H1 (cell line): ENCODE measurements around the gene ADAMTS3. TPM values are rescaled to one million over a fixed set of nuclear protein-coding genes. Genes with fewer than 3 reads are reported as not detected.
A peak's percentile ranks its signal among the peaks of the same experiment; 100 is the strongest.

Experiments used
- CTCF ChIA-PET: fragments of 300-600 bp; sonication (Branson Sonifier 250); formaldehyde crosslinking; loops from one replicate; lab custom pipeline; 2021; ENCODE audit not compliant: partially characterized antibody; lab: Charles Lee
- POLR2A ChIA-PET: fragments of 300-600 bp; sonication (Branson Sonifier 250); formaldehyde crosslinking; loops from one replicate; lab custom pipeline; 2021; ENCODE audit warnings: inconsistent platforms; ENCODE audit not compliant: partially characterized antibody; lab: Charles Lee
- DNase-seq, 2 experiments: peaks; one replicate each; pipeline versions ENCODE4 v3.0.0 to v3.0.0-alpha.2; 2010 to 2022; ENCODE audit warnings: low spot score in 2 of 2, low read depth in 1 of 2, mixed read lengths in 1 of 2
- FAIRE-seq: peaks from 2 replicates; lab custom pipeline; 2011; peaks lifted over from hg19 to GRCh38; lab: Jason Lieb, UNC
- H2AFZ ChIP-seq: 2 replicates; pipeline ENCODE4 v1.8.1; 2012; ENCODE audit warnings: low read length, inconsistent platforms
- H2AK5ac ChIP-seq: 2 replicates; pipeline ENCODE4 v1.6.1; 2013; ENCODE audit warnings: low read depth, low read length
- H2BK120ac ChIP-seq: replicated peaks from 2 replicates; pipeline ENCODE3; 2013; ENCODE audit warnings: low read depth, low read length, inconsistent platforms
- H2BK12ac ChIP-seq: 2 replicates; pipeline ENCODE4 v1.6.1; 2013; ENCODE audit warnings: low read depth, low read length
- H2BK15ac ChIP-seq: 2 replicates; pipeline ENCODE4 v1.6.1; 2013; ENCODE audit warnings: low read length
- H2BK20ac ChIP-seq: 2 replicates; pipeline ENCODE4 v1.6.1; 2013; ENCODE audit warnings: low read length
- H2BK5ac ChIP-seq: 2 replicates; pipeline ENCODE4 v1.6.1; 2013; ENCODE audit warnings: low read depth, low read length
- H3K14ac ChIP-seq: 2 replicates; pipeline ENCODE4 v1.6.1; 2013; ENCODE audit warnings: inconsistent platforms; ENCODE audit not compliant: insufficient read length
- H3K18ac ChIP-seq: 2 replicates; pipeline ENCODE4 v1.6.1; 2013; ENCODE audit warnings: low read length; ENCODE audit errors: extremely low read depth
- H3K23ac ChIP-seq: 2 replicates; pipeline ENCODE4 v1.6.1; 2013; ENCODE audit warnings: inconsistent platforms; ENCODE audit not compliant: insufficient read length
- H3K23me2 ChIP-seq: 2 replicates; pipeline ENCODE4 v1.6.1; 2013; ENCODE audit warnings: low read depth, low read length
- H3K27ac ChIP-seq: 2 replicates; pipeline ENCODE4 v1.6.1; 2011; ENCODE audit warnings: low read depth, low read length, inconsistent platforms
- H3K27me3 ChIP-seq, 4 experiments: replicated peaks in 1 of 4; 1 replicate in 1 of 4; 2 replicates in 3 of 4; pipeline versions ENCODE4 v1.6.1 to v1.8.1; 2011 to 2013; ENCODE audit warnings: low read length in 3 of 4, mild to moderate bottlenecking in 3 of 4, inconsistent platforms in 2 of 4, mixed read lengths in 2 of 4, moderate library complexity in 1 of 4; ENCODE audit not compliant: control insufficient read depth in 3 of 4, insufficient read depth in 3 of 4; ENCODE audit errors: extremely low read depth in 1 of 4
- H3K36me3 ChIP-seq, 4 experiments: 2 replicates each; pipeline versions ENCODE4 v1.6.1 to v1.8.1; 2011 to 2013; ENCODE audit warnings: mild to moderate bottlenecking in 4 of 4, low read length in 3 of 4, moderate library complexity in 2 of 4, control low read depth in 1 of 4, inconsistent platforms in 1 of 4; ENCODE audit not compliant: insufficient read depth in 4 of 4, control insufficient read depth in 2 of 4
- H3K4ac ChIP-seq: replicated peaks from 2 replicates; pipeline ENCODE3; 2013; ENCODE audit warnings: low read length, low read depth, mixed read lengths, inconsistent platforms; ENCODE audit not compliant: insufficient read length
- H3K4me1 ChIP-seq, 4 experiments: replicated peaks in 1 of 4; 1 replicate in 1 of 4; 2 replicates in 3 of 4; pipeline versions ENCODE4 v1.6.1 to v1.8.1; 2011 to 2013; ENCODE audit warnings: low read length in 3 of 4, inconsistent platforms in 2 of 4, mixed read lengths in 1 of 4; ENCODE audit not compliant: insufficient read depth in 4 of 4, control insufficient read depth in 3 of 4
- H3K4me2 ChIP-seq, 2 experiments: 2 replicates each; pipeline versions ENCODE4 v1.6.1 to v1.8.1; 2011 to 2013; ENCODE audit warnings: low read depth in 2 of 2, low read length in 2 of 2, control low read depth in 1 of 2, inconsistent platforms in 1 of 2, mild to moderate bottlenecking in 1 of 2; ENCODE audit not compliant: insufficient read depth in 1 of 2
- H3K4me3 ChIP-seq, 4 experiments: fragments of 200-600, 300-600 bp in 1 of 4; sonication (generic), shearing (Covaris generic), sonication (Bioruptor Twin) in 1 of 4; 2 replicates each; pipeline versions ENCODE4 v1.5.1 to v1.8.1; 2011 to 2016; ENCODE audit warnings: low read length in 4 of 4, low read depth in 3 of 4, control low read depth in 2 of 4, inconsistent platforms in 2 of 4, mild to moderate bottlenecking in 2 of 4, mixed read lengths in 1 of 4, moderate library complexity in 1 of 4; ENCODE audit not compliant: insufficient read depth in 2 of 4; ENCODE audit errors: extremely low read depth in 1 of 4
- H3K56ac ChIP-seq: replicated peaks from 2 replicates; pipeline ENCODE3; 2013; ENCODE audit warnings: low read depth, mild to moderate bottlenecking, mixed read lengths, low read length, inconsistent platforms; ENCODE audit not compliant: insufficient read length
- H3K79me1 ChIP-seq: 2 replicates; pipeline ENCODE4 v1.6.1; 2013; ENCODE audit warnings: low read depth, low read length, control low read depth
- H3K79me2 ChIP-seq, 2 experiments: 2 replicates each; pipeline versions ENCODE4 v1.6.1 to v1.8.1; 2012 to 2013; ENCODE audit warnings: low read length in 2 of 2, mild to moderate bottlenecking in 2 of 2, inconsistent platforms in 1 of 2; ENCODE audit not compliant: insufficient read depth in 2 of 2, control insufficient read depth in 1 of 2
- H3K9ac ChIP-seq, 4 experiments: replicated peaks in 1 of 4; 1 replicate in 1 of 4; 2 replicates in 3 of 4; pipeline versions ENCODE4 v1.6.1 to v1.8.1; 2011 to 2013; ENCODE audit warnings: low read depth in 3 of 4, low read length in 3 of 4, control low read depth in 2 of 4, mild to moderate bottlenecking in 2 of 4, moderate library complexity in 2 of 4, inconsistent platforms in 1 of 4; ENCODE audit errors: extremely low read depth in 1 of 4
- H3K9me3 ChIP-seq, 2 experiments: 2 replicates each; pipeline versions ENCODE4 v1.6.1 to v1.8.1; 2012 to 2013; ENCODE audit warnings: mild to moderate bottlenecking in 2 of 2, moderate library complexity in 2 of 2, control low read depth in 1 of 2, inconsistent platforms in 1 of 2, low read depth in 1 of 2, low read length in 1 of 2, mixed read lengths in 1 of 2; ENCODE audit not compliant: insufficient read depth in 2 of 2
- H4K20me1 ChIP-seq, 2 experiments: replicated peaks in 1 of 2; 2 replicates each; pipeline versions ENCODE3 to v1.8.1; 2011 to 2013; ENCODE audit warnings: inconsistent platforms in 2 of 2, low read length in 2 of 2, mild to moderate bottlenecking in 1 of 2; ENCODE audit not compliant: insufficient read depth in 2 of 2, control insufficient read depth in 1 of 2
- H4K5ac ChIP-seq: 2 replicates; pipeline ENCODE4 v1.6.1; 2013; ENCODE audit warnings: low read length, low read depth, mixed read lengths, inconsistent platforms; ENCODE audit not compliant: insufficient read length
- H4K8ac ChIP-seq: 2 replicates; pipeline ENCODE4 v1.8.0; 2013; ENCODE audit warnings: mild to moderate bottlenecking, moderate library complexity, low read length, inconsistent platforms; ENCODE audit not compliant: insufficient read depth; ENCODE audit errors: extremely low read depth
- H4K91ac ChIP-seq: replicated peaks from 2 replicates; pipeline ENCODE3; 2013; ENCODE audit warnings: low read length, mixed read lengths, inconsistent platforms; ENCODE audit not compliant: insufficient read length
- EZH2 ChIP-seq: fragments of 200-600 bp; sonication (generic); IDR thresholded peaks from 2 replicates; pipeline ENCODE4 v1.7.1; 2012; ENCODE audit warnings: low read depth, mild to moderate bottlenecking, moderate library complexity, low read length, inconsistent platforms; ENCODE audit not compliant: severe bottlenecking
- FOSL1 ChIP-seq: IDR thresholded peaks from 2 replicates; pipeline ENCODE4 v1.6.1; 2011; ENCODE audit warnings: mild to moderate bottlenecking, low read depth, low read length, moderate library complexity; ENCODE audit not compliant: insufficient read depth
- HDAC6 ChIP-seq: IDR thresholded peaks from one replicate; pipeline ENCODE4 v1.7.1; 2012; ENCODE audit warnings: low read depth, mild to moderate bottlenecking, inconsistent platforms, low read length, moderate library complexity
- WGBS, 2 experiments: shearing (Covaris generic) in 1 of 2; methylation state at CpG; one replicate each; pipeline versions ENCODE4 v1.1.6 to v1.1.7; 2013 to 2015; ENCODE audit warnings: low lambda C conversion rate in 2 of 2, mixed read lengths in 2 of 2, inconsistent platforms in 1 of 2, low coverage in 1 of 2, missing lambda C conversion rate in 1 of 2; ENCODE audit not compliant: insufficient replicate concordance in 2 of 2, insufficient coverage in 1 of 2, insufficient read length in 1 of 2; ENCODE audit errors: extremely low coverage in 1 of 2, missing lambda C conversion rate in 1 of 2; 5-methylcytosine and 5-hydroxymethylcytosine counted together
- polyA plus RNA-seq, 7 experiments: library from polyadenylated mRNA; depleted of rRNA in 3 of 7; stranded (reverse) in 5 of 7; unstranded in 2 of 7; fragments of >200 nt in 5 of 7; fragments of 200-250 nt in 2 of 7; gene quantifications; 1 replicate in 5 of 7; 2 replicates in 1 of 7; 4 replicates in 1 of 7; pipeline versions ENCODE4 v1.2.1 to v1.2.3, GENCODE V29; 2011 to 2013; ENCODE audit warnings: missing spikeins in 2 of 7, mixed read lengths in 2 of 7
- total RNA-seq: library from RNA; stranded (reverse); fragmentation: NEBNext Ultra II Directional; extraction: Animal tissue kit (Norgen Biotek cat#: 25700); gene quantifications from 2 replicates; pipeline ENCODE4 v1.2.1, GENCODE V29; 2021

The ADAMTS3 gene
- total and polyA plus RNA-seq, 2 of the 8 experiments (the other 6 are each of a cell fraction or from before 2014, with no cell fraction given), result 1.3 to 3.4 TPM

- TF ChIP-seq FOSL1 (no peak), EZH2 (no peak), HDAC6 (no peak)
- Histone ChIP-seq H3K4me1 (no peaks in the 10 kb centered on the region), H3K9ac (no peak overlapping the region), H3K36me3 (no peaks in the 10 kb centered on the region), H4K91ac (no peak overlapping the region), H4K8ac (no peak overlapping the region), H3K18ac (no peak overlapping the region), H3K56ac (no peak overlapping the region), H3K27me3 (no peaks in the 10 kb centered on the region), H4K5ac (no peak overlapping the region), H3K23me2 (no peaks in the 10 kb centered on the region), H2AFZ (peak overlapping the region; percentile 93), H2BK120ac (no peak overlapping the region), H2AK5ac (no peak overlapping the region), H2BK5ac (no peak overlapping the region), H2BK15ac (no peak overlapping the region), H3K79me2 (no peaks in the 10 kb centered on the region), H3K23ac (no peak overlapping the region), H3K9me3 (no peaks in the 10 kb centered on the region), H3K27ac (no peak overlapping the region), H2BK12ac (no peak overlapping the region), H3K4me3 (no peak overlapping the region), H3K14ac (no peak overlapping the region), H2BK20ac (no peak overlapping the region), H4K20me1 (no peaks in the 10 kb centered on the region), H3K4ac (no peak overlapping the region), H3K79me1 (no peaks in the 10 kb centered on the region), H3K4me2 (no peak overlapping the region)
- CTCF ChIA-PET, result interaction anchor here (0.8 to 6.7 kb wide), 6 partner anchors 9 to 697 kb away, joined by 3 to 38 read pairs (median 3); no protein-coding TSS in a partner anchor
- DNase-seq, result no peak
- WGBS, 2 experiments, result 81% methylated on average over 2 of the region's 2 CpGs; no CpG with 5 or more reads in 1 of the 2 experiments
- POLR2A ChIA-PET, result no interaction called here
- FAIRE-seq, result no peak
Measured at GRCh38 chr4:72323227-72323626, 245.8 kb downstream of the ADAMTS3 start.
